Activated naive CD4-positive, alpha-beta T cell treated with anti-CD3 and anti-CD28 coated beads, Interleukin-2, amount 50 U/mL, for 16 hours (primary cell): ENCODE measurements around the gene TRIP10.

Source experiments
- DNase-seq: peaks from one replicate; pipeline ENCODE4 v3.0.0-alpha.2; 2020

Gene TRIP10

GRCh38 chr19:6712231-6712630 lies 27.2 kb upstream of the TRIP10 start:
- no peak for DNase-seq

GRCh38 chr19:6712692-6713670 lies 26.5 kb upstream of the TRIP10 start:
- no peak for DNase-seq

GRCh38 chr19:6713773-6714692 lies 25.4 kb upstream of the TRIP10 start:
- DNase-seq: no peak

GRCh38 chr19:6714749-6715555 lies 24.5 kb upstream of the TRIP10 start:
- no peak for DNase-seq

GRCh38 chr19:6716610-6716970 lies 22.9 kb upstream of the TRIP10 start:
- no peak for DNase-seq

GRCh38 chr19:6717036-6717435 lies 22.4 kb upstream of the TRIP10 start:
- DNase-seq: no peak

GRCh38 chr19:6717441-6717971 lies 22.0 kb upstream of the TRIP10 start:
- no peak for DNase-seq

- DNase-seq: peak; percentile 26
Observed at GRCh38 chr19:6718111-6718740, 21.3 kb upstream of the TRIP10 start.

- DNase-seq: peak; percentile 39
Observed at GRCh38 chr19:6718741-6719539, 20.5 kb upstream of the TRIP10 start.

- DNase-seq: no peak
Observed at GRCh38 chr19:6719540-6719861, 20.0 kb upstream of the TRIP10 start.

- DNase-seq: no peak
Observed at GRCh38 chr19:6719992-6720368, 19.5 kb upstream of the TRIP10 start.

GRCh38 chr19:6720369-6721137 lies 18.9 kb upstream of the TRIP10 start, which contains the start of gene C3:
Gene C3, minus strand, starts transcription at chr19:6720650. Its CDS starts 61 bp downstream, at chr19:6720589.
- no peak for DNase-seq

- DNase-seq: no peak
Observed at GRCh38 chr19:6721138-6721474, 18.4 kb upstream of the TRIP10 start.

- DNase-seq: no peak
Observed at GRCh38 chr19:6721773-6722172, 17.7 kb upstream of the TRIP10 start.

- no peak for DNase-seq
Observed at GRCh38 chr19:6723108-6723618, 16.3 kb upstream of the TRIP10 start.

- no peak for DNase-seq
Observed at GRCh38 chr19:6723738-6724137, 15.7 kb upstream of the TRIP10 start.

GRCh38 chr19:6724631-6725492 lies 14.6 kb upstream of the TRIP10 start:
- DNase-seq: no peak

GRCh38 chr19:6725513-6726231 lies 13.8 kb upstream of the TRIP10 start:
- no peak for DNase-seq

GRCh38 chr19:6728346-6728745 lies 11.1 kb upstream of the TRIP10 start:
- no peak for DNase-seq
